DLD1 (cell line): ENCODE measurements around the gene LHX1.

ENCODE experiments used
- in situ Hi-C: cut with HindIII; loops from 2 replicates; pipeline ENCODE4 v1.10.0; 2017; ENCODE audit warnings: low sequenced_read_pairs

Gene LHX1

DNA sequence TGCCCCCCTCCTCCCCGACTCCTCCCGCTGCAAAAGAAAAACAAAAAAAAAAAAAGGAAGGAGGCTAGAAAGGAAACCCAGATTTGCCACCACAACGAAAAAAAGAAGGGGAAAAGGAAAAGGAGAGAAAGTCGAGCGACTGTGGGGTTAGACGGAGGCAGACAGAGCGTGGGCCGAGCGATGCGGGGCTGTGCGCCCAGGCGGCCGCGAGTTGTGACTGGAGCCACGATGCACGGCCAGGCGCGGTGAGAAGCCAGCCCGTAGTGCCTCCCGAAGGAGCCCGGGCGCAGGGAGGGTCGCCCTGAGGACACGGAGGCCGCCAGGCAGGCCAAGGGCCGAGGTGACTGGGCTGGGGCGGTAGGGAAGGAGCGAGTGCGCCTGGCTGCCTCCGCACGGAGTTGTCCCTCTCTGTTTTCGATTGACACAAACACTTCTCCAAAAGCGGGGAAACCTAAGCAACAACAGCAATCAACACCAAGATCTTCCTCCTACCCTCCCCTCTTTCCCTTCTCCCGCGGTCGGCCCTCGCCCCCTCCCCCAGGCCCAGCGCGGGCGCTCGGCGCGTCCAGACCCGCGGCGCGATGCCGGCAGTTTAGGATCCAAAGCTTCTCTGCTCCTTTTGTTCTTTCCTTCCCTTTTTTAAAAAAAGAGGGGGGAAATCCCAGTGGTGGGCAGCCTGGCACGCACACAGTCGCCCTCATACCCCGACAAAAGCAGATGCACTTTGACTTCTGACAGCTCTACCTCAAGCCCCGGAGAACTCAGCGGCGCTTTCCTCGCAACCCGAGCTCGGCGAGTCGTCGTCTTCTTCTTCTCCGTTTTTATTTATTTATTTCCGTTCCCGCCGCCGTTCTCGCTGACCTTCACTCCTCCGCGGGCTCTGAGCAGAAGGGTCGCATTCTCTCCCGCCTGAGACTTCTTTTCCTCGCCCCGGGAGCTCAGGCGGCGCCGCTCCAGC lies at the start of gene LHX1:
Gene LHX1, plus strand, starts transcription at position 475 of the 958 bp plus-strand sequence. CDS start 723 bp downstream, outside the sequence.
- in situ Hi-C loops: loop anchor here (10.0 kb wide), 1 partner anchor 92 kb away; no protein-coding TSS in a partner anchor

DNA sequence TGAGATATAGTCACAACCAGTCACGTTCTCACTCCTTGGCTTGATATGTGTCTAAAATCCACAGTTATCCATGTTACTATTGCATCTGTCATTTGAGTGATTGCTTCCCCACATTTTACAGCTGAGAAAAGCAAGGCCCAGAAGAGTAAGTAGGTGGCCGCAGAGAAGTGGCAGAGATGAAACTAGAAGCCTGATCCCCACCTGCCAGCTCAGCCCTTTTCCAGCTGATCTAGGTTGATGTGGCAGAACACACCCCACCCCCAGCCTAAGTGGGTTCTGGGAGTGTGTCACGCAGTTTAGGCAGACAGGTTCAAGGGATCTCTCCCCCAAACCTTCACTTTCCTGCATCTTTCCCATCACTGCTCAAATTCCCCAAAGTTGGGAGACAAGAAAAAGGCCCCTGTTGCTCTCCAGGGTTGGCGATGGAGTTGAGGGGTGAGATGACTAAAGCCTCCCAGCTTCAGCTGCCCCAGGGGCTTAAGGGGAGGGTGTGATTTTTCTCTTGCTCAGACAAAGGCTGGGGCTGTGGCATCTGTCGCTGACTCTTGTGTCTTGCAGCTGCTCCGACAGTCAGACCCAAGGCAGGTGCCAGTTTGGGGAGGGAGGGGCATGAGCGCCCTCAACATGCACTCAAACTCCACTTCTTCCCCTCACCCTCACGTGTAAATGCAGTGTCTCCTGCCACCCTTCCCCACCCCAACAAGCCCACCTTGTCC lies 48.9 kb upstream of the LHX1 start:
- in situ Hi-C loops: loop anchor here (10.0 kb wide), 1 partner anchor 56 kb away; the partner anchor contains the start of gene AATF

DNA sequence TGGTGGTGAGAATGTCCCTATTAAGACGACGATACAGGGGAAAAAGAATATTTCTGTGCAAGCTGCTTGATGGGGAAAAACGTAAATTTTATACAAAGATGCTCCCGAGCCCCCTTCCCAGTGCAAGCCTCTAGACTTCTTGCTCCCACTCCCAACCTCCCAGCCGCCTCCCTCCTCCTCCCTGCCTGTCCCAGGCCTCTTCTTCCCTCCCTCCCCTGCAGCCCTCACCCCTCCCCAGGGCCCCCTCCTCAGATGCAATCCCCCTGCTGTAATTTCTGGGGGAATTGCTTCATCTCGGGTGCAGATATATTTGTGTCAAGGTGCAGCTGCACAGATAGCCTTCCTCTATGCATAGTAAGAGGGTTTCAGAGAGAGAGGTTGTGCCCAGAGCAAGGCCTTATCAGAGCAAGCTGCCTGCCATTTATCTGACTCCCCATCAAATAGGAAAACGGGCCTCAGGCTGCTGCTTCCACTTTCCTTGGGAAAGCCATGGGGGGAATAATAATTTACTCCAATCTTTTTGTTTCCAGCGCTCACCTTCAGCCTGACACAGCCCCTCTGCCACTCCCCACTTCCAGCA lies 47.4 kb upstream of the LHX1 start:
- in situ Hi-C loops: loop anchor here (10.0 kb wide), 1 partner anchor 55 kb away; the partner anchor contains the start of gene AATF

DNA sequence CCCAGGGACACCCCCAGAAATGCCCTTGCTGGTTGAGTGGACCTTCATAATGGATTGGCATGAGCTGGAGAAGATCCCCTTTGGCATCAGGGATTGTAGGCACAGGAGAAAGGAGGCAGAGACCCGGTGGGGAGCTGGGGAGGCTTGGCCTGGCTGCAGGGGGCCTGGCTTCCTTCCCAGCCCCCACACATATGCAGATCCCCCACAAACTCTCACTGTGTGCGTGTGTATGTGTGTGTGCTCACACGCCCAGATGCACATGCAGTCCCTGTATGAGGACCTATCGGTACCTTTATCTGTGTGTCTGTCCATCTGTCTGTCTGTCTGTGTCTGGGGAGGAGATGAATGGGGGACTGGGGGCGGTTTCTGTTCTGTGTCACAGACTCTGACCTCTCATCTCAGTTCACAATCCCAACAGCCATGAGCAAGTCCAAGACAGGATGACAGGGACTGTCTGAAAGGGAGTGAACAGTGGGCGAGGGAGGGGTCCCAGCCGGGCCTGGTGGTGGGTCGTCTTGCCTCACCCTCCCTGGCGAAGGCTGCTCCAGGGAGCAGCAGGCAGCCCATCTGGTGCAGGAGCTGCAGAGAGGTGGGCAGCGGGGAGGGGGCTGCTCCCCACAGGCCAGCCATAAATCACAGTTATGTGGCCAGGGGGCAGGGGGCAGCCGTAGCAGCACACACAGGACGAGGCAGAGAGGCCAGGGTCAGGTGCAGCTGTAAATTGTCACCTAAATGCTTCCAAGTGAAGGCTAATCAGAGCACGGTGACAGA lies 46.7 kb upstream of the LHX1 start:
- in situ Hi-C loops: no loop called here

DNA sequence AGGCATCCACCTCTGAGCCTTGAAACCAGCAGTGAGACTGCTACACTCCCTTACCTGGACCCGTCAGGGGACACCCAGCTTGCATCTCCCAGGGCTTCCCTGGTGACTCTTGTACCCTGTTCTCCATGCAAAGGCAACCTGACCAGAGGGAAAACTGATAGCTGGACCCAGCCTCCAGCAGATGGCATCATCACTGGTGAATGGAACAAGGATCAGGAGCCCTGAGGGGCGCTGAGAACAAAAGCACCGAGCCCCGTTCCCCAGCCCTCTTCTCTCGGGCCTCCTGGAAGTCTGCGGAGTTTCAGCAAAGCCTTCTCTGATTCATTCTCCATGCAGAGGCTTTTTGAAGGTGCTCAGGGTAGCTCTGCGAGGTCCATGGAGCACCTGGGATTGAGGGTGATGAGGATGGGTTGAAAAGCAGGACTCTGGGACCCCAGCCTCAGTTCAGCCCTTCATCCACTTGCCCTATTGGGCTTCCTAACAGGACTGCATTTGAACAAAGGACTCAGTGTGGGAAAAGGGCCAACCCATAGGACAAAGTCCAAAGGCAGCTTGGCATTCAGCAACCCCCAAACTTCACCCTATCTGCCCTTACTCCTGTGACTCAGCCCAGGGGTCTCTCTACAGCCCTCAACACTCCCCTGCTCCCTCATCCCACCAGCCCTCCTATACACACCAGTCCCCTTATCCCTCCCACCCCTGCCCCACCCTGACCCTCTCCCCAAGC lies 45.0 kb upstream of the LHX1 start:
- in situ Hi-C loops: no loop called here

DNA sequence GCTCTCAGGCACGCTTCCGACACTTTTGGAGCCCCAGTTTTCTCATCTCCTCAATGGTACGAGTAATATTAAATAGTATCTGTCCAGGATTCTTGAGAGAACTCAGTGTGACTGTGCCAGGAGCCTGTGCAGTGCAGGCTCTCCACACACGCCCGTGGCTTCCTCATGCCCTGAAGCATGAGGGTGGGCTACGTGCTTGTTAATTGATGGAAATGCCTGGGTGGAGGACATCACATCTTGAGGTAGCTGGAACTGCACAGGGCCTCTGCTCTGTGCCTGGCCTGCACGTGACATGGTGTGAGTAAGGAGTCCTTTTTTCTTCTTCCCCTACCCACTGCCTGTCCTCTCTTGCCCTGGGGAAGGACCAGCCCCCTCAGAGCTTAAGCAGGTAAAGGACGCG lies 43.1 kb upstream of the LHX1 start:
- in situ Hi-C loops: no loop called here

DNA sequence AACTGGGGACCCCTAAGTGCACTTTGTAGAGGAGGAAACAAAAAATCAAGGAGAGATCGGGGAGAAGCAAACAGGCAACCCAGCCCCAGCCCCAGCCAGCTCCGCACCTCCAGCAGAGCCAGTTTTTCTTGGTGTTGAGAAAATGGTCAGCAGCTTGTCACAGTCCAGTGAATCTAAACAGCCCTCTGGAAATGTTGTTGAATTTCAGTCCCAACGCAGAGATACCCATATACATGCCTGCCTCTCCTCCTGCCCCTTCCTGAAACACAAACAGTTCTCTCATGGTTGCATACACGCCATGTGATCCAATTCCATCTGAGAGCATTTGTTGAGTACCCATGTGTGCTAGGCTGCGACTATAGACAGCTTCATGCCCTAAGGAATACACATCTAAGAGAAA lies 42.4 kb upstream of the LHX1 start:
- in situ Hi-C loops: no loop called here

DNA sequence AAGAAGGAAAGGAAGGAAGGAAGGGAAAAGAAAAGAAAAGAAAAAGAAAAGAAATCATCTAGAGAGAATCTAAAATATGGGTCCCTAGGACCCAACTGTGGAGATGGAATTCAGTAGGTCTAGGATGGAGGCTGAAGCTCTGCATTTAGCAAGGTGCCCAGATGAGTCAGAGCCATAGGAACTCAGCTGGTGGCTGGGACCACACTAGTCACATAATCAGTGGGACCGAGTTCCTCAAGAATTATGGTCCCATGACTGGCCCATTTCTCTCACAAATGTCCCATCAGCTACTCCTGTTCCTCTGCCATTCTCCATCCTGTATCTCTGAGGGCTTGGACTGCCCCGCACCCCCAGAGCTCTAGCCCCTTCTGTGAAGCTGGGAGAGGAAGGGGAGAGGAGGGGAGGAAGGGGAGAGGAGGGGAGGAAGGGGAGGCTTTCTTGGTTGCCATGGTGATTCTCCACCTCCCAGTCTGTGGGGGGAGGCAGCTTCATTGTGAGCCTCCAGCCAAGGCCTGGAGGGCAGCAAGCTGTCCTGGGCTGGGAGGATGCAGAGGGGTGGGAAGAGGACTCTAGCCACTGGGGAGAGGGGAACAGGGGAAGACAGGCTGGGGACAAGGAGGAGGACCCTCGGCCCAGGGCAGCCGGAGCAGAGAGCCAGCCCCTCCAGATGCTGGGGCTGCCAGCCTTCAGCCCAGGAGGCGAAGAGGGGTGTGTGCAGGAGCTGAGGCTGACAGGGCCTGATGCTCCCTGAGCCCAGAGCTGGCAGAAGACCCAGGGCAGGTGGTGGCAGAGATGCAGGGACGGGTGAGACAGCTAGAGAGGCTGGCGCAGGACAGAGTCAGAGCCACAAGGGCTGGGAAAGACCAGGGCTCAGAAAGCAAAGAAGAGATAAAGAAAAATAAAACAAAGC lies 37.8 kb upstream of the LHX1 start:
- in situ Hi-C loops: no loop called here

DNA sequence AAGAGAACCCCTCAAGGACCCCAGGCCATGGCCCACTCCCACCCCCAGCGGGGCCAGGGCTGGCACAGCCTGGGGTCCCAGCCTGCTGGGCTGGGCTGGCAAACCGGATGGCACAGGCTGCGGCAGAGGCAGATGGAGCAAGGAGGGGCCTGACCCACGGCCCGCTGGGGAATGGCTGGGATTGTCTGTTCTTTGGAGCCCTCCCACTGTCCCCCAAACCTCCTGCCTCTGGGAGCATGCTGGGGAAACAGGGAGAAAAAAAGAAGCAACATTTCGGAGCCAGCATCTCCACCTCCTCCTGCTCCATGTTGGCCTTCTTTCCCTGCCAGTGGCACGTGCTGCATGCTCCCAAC lies 37.1 kb upstream of the LHX1 start:
- in situ Hi-C loops: no loop called here

DNA sequence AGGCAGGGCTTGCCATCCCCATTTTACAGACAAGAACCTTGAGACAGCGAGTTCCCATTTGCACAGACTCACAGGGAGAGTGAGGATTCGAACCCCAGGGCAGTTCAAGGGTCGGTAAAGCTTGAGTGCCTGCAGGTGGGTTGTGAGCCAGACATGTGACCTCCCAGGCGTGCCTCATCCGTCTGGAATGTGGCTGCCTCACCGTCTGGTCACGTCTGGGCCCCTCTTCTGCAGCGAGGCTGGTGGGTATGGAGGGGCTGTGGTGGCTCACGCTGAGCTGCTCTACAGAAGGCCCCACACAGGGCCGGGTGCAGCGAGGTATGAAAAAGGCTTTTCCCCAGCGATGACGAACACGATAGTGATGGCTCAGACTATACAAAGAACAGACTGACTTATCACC lies 35.8 kb upstream of the LHX1 start:
- in situ Hi-C loops: no loop called here

DNA sequence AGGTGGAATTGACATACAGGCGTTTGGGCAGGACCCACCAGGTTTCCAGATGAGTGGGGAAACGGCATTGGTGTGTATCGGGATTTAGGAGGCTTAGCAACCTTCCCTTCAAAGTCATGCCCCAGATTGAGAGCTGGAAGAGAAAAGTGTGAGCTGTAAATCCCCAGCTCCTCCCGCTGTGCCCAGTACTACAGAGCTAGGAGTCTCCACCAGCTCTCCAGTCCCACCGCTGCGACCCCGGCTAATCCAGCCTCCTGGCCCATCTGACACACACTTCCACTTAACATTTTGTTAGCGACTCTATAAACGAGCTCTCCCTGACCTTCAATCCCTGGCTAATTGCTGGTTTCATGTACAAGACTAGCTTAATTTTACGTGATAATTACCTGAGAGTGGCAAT lies 29.9 kb upstream of the LHX1 start:
- in situ Hi-C loops: no loop called here

DNA sequence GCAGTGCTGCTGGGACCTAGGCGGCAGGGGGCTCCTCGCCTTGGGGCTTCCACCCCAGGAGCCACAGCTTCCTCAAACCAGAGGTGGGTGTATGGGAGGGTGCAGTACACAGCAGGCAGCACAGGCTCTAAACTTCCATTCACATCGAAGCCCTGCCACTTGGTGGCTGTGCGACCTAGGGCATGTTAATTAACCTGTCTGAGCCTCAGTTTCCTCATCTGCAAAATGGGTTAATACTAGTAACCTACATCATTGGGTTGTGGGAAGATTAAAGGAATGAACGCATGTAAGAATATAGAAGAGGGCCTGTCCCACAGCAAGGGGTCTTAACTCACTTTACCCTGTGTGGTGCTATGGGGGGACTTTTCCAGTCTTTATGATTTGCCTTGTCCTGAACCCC lies 26.8 kb upstream of the LHX1 start:
- in situ Hi-C loops: no loop called here

DNA sequence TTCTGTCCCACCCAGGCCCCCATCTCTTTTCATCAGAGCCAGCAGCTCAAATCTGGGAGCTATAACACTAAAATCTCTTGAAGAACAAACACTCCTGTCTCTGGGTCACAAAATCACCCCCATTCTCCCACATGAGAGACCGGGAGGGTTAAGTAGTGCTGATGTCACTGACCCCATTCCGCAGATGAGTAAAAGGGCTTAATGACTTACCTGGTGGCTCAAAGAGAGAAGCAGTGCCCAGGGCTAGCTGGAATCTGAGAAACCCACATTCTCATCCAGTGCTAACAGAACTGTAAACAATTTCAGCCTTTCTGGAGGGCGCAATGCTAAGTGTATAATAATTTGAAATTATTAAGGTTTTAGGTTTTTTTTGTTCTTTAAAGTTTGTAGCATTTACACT lies 26.3 kb upstream of the LHX1 start:
- in situ Hi-C loops: no loop called here

DNA sequence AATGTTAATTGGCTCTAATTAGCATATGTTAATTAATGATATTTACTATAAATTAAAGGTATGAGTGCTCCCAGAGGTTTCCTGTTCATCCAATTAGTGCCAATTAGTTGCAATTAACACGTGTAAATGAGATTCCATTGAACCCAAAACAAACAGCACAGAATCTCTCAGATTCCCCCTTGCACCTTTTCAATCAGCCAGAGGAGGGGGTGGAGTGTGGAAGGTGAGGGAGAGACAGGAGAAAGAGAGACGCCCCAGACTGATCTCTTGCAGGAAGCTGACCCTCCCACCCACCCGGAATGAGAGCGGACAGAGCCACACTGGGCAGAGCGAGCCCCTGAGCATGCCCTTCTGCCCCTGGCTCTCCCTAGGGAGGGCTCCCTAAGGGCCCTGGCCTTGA lies 24.1 kb upstream of the LHX1 start:
- in situ Hi-C loops: no loop called here

DNA sequence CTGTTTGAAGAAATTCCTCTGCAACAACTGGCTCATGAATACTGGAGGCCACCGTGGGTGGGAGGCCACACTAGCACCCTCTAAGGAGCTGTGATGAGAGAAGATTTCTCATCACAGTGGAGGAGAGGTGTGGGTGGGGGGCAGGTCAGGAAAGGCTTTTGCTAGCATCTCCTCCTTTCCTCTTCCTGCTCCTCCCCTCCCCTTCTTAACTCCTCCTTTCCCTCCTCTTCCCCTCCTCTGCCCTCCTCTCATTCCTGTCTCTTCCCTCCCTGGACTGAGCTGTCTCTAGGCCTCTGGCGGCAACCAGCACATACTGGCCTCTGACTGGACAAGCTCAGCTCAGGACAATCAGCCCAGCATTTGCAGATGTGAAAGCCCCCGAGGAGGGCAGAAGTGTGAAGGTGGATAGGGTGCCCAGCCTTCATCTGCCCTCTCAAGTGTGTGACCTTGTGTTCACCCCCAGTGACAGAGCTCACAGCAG lies 19.0 kb upstream of the LHX1 start:
- in situ Hi-C loops: no loop called here

DNA sequence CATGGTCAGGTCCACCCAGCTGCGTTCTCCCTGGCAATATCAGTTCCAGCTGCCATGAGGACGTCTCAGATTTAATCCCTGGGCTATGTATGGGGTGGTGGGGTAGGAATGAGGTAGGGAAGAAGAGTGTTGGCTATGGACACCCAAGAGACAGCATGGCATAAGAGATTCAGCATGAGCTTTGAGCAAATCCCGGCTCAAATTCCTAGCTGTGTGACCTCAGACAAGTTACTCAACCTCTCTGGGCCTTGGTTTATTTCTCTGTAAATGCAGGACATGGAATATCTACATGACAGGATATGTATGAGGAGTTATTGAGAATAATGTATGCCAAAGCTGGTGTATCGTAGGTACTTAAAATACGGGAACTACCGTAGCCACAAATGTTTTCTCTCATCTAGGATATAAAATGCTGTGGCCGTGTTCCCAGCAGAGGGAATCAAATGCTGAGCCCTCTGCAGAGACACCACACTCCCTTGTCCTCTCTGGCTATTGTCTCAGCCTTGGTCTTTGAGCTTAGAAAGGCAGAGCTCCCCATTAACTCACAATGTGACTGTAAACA lies 17.8 kb upstream of the LHX1 start:
- in situ Hi-C loops: no loop called here

DNA sequence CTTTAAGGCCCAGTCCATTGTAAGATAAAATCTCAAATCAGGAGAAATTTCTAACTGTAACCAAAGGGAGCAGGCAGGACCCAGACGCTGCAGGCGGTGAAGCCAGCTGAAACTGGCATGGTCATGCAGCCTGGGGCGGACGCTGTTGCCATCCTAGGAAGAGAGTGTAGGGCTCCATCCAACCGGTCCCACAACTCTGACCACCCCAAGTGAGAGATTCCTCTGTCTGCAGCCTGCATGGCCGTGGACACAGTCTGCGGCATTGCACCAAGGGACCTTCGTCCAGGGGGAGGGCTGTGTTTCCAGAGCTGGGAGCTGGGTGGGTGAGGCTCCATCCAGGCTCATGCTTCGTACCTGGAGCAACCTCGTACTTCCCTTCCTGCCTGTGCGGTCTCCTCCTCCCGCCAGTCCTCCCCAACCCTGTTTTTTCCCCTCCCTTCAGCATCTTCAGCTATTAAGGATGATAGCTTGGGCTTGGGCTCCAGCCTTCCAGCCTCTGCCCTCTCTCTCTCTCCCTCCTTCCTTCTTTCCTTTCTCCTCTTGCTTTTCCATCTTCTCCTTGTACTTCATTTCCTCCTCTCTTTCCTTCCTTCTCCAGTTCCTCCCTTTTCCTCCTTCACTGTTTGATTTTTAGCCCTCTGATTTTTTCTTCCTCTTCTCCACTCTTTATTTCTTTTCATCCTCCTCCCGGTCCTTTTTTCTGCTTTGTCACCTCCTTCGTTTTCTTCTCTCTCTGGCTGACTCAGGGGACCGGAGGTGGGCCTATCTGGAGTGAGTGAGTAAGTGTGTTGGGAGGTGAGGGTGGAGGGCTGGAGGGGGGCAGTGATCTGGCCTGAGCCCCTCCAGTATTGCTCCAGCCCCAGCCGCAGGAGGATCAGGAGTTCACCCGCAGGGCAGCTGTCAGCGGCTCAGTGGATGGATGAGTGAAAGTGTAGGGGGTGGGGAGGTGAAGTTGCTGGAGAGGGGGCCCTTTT lies 17.0 kb upstream of the LHX1 start:
- in situ Hi-C loops: no loop called here
